A549 (cell line): ENCODE data around the gene MYRIP. TPM values are rescaled to one million over a fixed set of nuclear protein-coding genes. Genes with fewer than 3 reads are reported as not detected.

Experiments
- ATAC-seq, 2 experiments: fragments of 200-7000 bp in 1 of 2; fragments of >200 bp in 1 of 2; cut with Nextera tagmentation in 1 of 2; cut with Tn5 transposase in 1 of 2; 3 replicates each; pipeline versions ENCODE4 v1.8.0 to v1.9.1; 2018 to 2020; ENCODE audit warnings: mild to moderate bottlenecking in 1 of 2, moderate library complexity in 1 of 2
- CTCF ChIA-PET: fragments of 300-600 bp; sonication (Branson Sonifier 250); formaldehyde crosslinking; extraction: SDS; loops from one replicate; lab custom pipeline; 2021; ENCODE audit warnings: antibody characterized with exemption, inconsistent platforms; lab: Yijun Ruan, JAX
- POLR2A ChIA-PET: fragments of 350-600 bp; formaldehyde crosslinking; extraction: SDS; loops from one replicate; lab custom pipeline; 2021; ENCODE audit warnings: antibody characterized with exemption, inconsistent platforms; lab: Yijun Ruan, JAX
- DNase-seq, 2 experiments: peaks; one replicate each; pipeline versions ENCODE4 v3.0.0 to v3.0.0-alpha.2; 2011 to 2016; ENCODE audit warnings: low read depth in 1 of 2, low spot score in 1 of 2
- FAIRE-seq: peaks from 2 replicates; lab custom pipeline; 2011; peaks lifted over from hg19 to GRCh38; lab: Jason Lieb, UNC
- H3K27ac ChIP-seq, 2 experiments: fragments of >200 bp; sonication (Bioruptor Twin); formaldehyde crosslinking; 3 replicates each; pipeline ENCODE4 v1.5.1; 2016 to 2017
- H3K4me1 ChIP-seq: fragments of >200 bp; sonication (Bioruptor Twin); formaldehyde crosslinking; 3 replicates; pipeline ENCODE4 v1.6.1; 2016
- H3K4me2 ChIP-seq: fragments of >200 bp; sonication (Bioruptor Twin); formaldehyde crosslinking; 3 replicates; pipeline ENCODE4 v1.6.1; 2016
- H3K4me3 ChIP-seq: fragments of >200 bp; sonication (Bioruptor Twin); formaldehyde crosslinking; 3 replicates; pipeline ENCODE4 v1.5.1; 2016
- H3K9me3 ChIP-seq: fragments of >200 bp; sonication (Bioruptor Twin); formaldehyde crosslinking; 3 replicates; pipeline ENCODE4 v1.6.1; 2016
- ATOH8 ChIP-seq: fragments of 250-450 bp; sonication (Bioruptor Pico); IDR thresholded peaks from 2 replicates; pipeline ENCODE4 v1.5.0; 2020; ENCODE audit warnings: low read depth, mild to moderate bottlenecking, moderate library complexity
- CBX8 ChIP-seq: fragments of 200-600 bp; sonication (generic); IDR thresholded peaks from 2 replicates; pipeline ENCODE4 v1.6.1; 2016
- CEBPB ChIP-seq, 2 experiments: fragments of >200 bp in 1 of 2; sonication (Bioruptor Twin) in 1 of 2; formaldehyde crosslinking in 1 of 2; IDR thresholded peaks; 2 replicates each; pipeline ENCODE4 v1.6.1; 2012 to 2016
- CHD2 ChIP-seq: fragments of 150-350 bp; IDR thresholded peaks from 2 replicates; pipeline ENCODE4 v1.6.1; 2014; ENCODE audit warnings: low read length; ENCODE audit not compliant: partially characterized antibody
- EHMT2 ChIP-seq: fragments of 200-600 bp; sonication (generic); IDR thresholded peaks from 2 replicates; pipeline ENCODE4 v1.6.1; 2016; ENCODE audit warnings: antibody characterized with exemption, low read depth, mild to moderate bottlenecking, moderate library complexity
- FOSL2 ChIP-seq, 2 experiments: fragments of 450-650 bp in 1 of 2; fragments of >200 bp in 1 of 2; sonication (Bioruptor Twin) in 1 of 2; formaldehyde crosslinking; IDR thresholded peaks; 2 replicates each; pipeline versions ENCODE4 v1.5.0 to v1.6.1; 2016 to 2020; ENCODE audit warnings: mild to moderate bottlenecking in 1 of 2, moderate library complexity in 1 of 2
- HES2 ChIP-seq: fragments of >200 bp; sonication (Bioruptor Twin); formaldehyde crosslinking; IDR thresholded peaks from 2 replicates; pipeline ENCODE4 v1.6.1; 2016
- HEYL ChIP-seq: fragments of 250-450 bp; sonication (Bioruptor Pico); IDR thresholded peaks from 2 replicates; pipeline ENCODE4 v1.8.0; 2021; ENCODE audit warnings: mild to moderate bottlenecking, moderate library complexity
- HOXB5 ChIP-seq: fragments of 250-450 bp; sonication (Bioruptor Pico); IDR thresholded peaks from 2 replicates; pipeline ENCODE4 v1.5.0; 2020; ENCODE audit warnings: mild to moderate bottlenecking, moderate library complexity
- JUN ChIP-seq, 2 experiments: fragments of >200 bp; sonication (Bioruptor Twin); formaldehyde crosslinking; IDR thresholded peaks; 2 replicates in 1 of 2; 3 replicates in 1 of 2; pipeline ENCODE4 v1.6.1; 2016 to 2017
- KDM1A ChIP-seq: fragments of 200-600 bp; sonication (generic); IDR thresholded peaks from 2 replicates; pipeline ENCODE4 v1.6.1; 2016; ENCODE audit warnings: low read depth, mild to moderate bottlenecking
- MYC ChIP-seq: IDR thresholded peaks from 2 replicates; pipeline ENCODE4 v1.6.1; 2012; ENCODE audit warnings: mild to moderate bottlenecking, inconsistent platforms, low read length, improper control_type of control experiment, borderline replicate concordance
- NR3C1 ChIP-seq: fragments of >200 bp; sonication (Bioruptor Twin); formaldehyde crosslinking; IDR thresholded peaks from 3 replicates; pipeline ENCODE4 v1.6.1; 2017
- PBX3 ChIP-seq: IDR thresholded peaks from 2 replicates; pipeline ENCODE4 v1.6.1; 2012
- PHF8 ChIP-seq: fragments of 200-600 bp; sonication (generic); IDR thresholded peaks from 2 replicates; pipeline ENCODE4 v1.6.1; 2016; ENCODE audit warnings: low read depth, mild to moderate bottlenecking, antibody characterized with exemption, moderate library complexity, borderline replicate concordance
- SREBF2 ChIP-seq: fragments of 450-650 bp; IDR thresholded peaks from 2 replicates; pipeline ENCODE4 v1.6.1; 2014; ENCODE audit warnings: mild to moderate bottlenecking, moderate library complexity
- TP53 ChIP-seq: fragments of 250-450 bp; sonication (Bioruptor Pico); IDR thresholded peaks from 2 replicates; pipeline ENCODE4 v1.5.0; 2021; ENCODE audit warnings: mild to moderate bottlenecking, moderate library complexity
- ZNF302 ChIP-seq: fragments of 250-450 bp; sonication (Bioruptor Pico); IDR thresholded peaks from 2 replicates; pipeline ENCODE4 v1.9.0; 2021; ENCODE audit warnings: inconsistent platforms, mild to moderate bottlenecking, moderate library complexity
- WGBS: methylation state at CpG from one replicate; pipeline ENCODE4 v1.1.6; 2017; ENCODE audit errors: missing lambda C conversion rate; 5-methylcytosine and 5-hydroxymethylcytosine counted together
- polyA plus RNA-seq, 4 experiments: library from polyadenylated mRNA; depleted of rRNA in 3 of 4; stranded (reverse); fragments of >200 nt; fragmentation: RNase III in 1 of 4; extraction: RNeasy Plus Mini Kit Qiagen cat#74134 plus additional on column Dnase treatment in 1 of 4; gene quantifications; 2 replicates in 3 of 4; 3 replicates in 1 of 4; pipeline ENCODE4 v1.2.3, GENCODE V29; 2011 to 2017

Gene MYRIP
- polyA plus RNA-seq, 2 of the 4 experiments (the other 2 are of a cell fraction) = not detected

GRCh38 chr3:39869890-39870289 is 60.5 kb downstream of the MYRIP start:
- WGBS = 18% methylated on average over 2 of the region's 2 CpGs
- TF ChIP-seq CBX8 = no peak
- no peak for TF ChIP-seq MYC
- TF ChIP-seq CEBPB (IDR thresholded peaks at IDR 0.05) = no peak
- FAIRE-seq = no peak
- H3K4me3 ChIP-seq = no peak overlapping the region
- POLR2A ChIA-PET = no interaction called here
- DNase-seq = no peak
- no peaks in the 10 kb centered on the region for H3K4me1 ChIP-seq
- CTCF ChIA-PET = no interaction called here
- no peak overlapping the region for H3K4me2 ChIP-seq
- H3K27ac ChIP-seq = no peak overlapping the region
- ATAC-seq = no peak
- H3K9me3 ChIP-seq = no peaks in the 10 kb centered on the region

GRCh38 chr3:39870706-39871105 is 61.3 kb downstream of the MYRIP start:
- no peak overlapping the region for H3K4me3 ChIP-seq
- no peaks in the 10 kb centered on the region for H3K9me3 ChIP-seq
- ATAC-seq (no peak), FAIRE-seq (no peak), DNase-seq (no peak)
- no peak for TF ChIP-seq SREBF2
- no peak for TF ChIP-seq HES2
- no peak for TF ChIP-seq HEYL (CRISPR knock-in tag)
- no peak for TF ChIP-seq CHD2
- no peak for TF ChIP-seq EHMT2
- no peak for TF ChIP-seq PHF8
- TF ChIP-seq JUN (IDR thresholded peaks at IDR 0.05) = no peak
- TF ChIP-seq KDM1A = no peak
- TF ChIP-seq NR3C1 = no peak
- no peak for TF ChIP-seq PBX3
- WGBS = 7% methylated on average over 3 of the region's 3 CpGs
- CTCF ChIA-PET = interaction anchor here (1.9 kb wide), 1 partner anchor 11 kb away, joined by 4 read pairs; no protein-coding TSS in a partner anchor
- H3K27ac ChIP-seq = no peak overlapping the region
- POLR2A ChIA-PET = no interaction called here
- H3K4me1 ChIP-seq = no peaks in the 10 kb centered on the region
- no peak overlapping the region for H3K4me2 ChIP-seq

- H3K9me3 ChIP-seq = no peaks in the 10 kb centered on the region
- DNase-seq (no peak), ATAC-seq (no peak), FAIRE-seq (no peak)
- H3K27ac ChIP-seq = no peak overlapping the region
- ChIA-PET CTCF (no interaction called here), POLR2A (no interaction called here)
- TF ChIP-seq ATOH8 (no peak), ZNF302 (CRISPR knock-in tag) (no peak), TP53 (no peak)
- no peaks in the 10 kb centered on the region for H3K4me1 ChIP-seq
- no peak overlapping the region for H3K4me2 ChIP-seq
- 24% methylated on average over 2 of the region's 2 CpGs for WGBS
- H3K4me3 ChIP-seq = no peak overlapping the region
Observed at GRCh38 chr3:39879581-39879980, 70.2 kb downstream of the MYRIP start.

- Histone ChIP-seq H3K9me3 (no peaks in the 10 kb centered on the region), H3K4me1 (no peaks in the 10 kb centered on the region), H3K27ac (no peak overlapping the region), H3K4me3 (no peak overlapping the region), H3K4me2 (no peak overlapping the region)
- POLR2A ChIA-PET = no interaction called here
- no peak for ATAC-seq
- no peak for FAIRE-seq
- CTCF ChIA-PET = interaction anchor here (0.8 kb wide), 1 partner anchor 11 kb away, joined by 4 read pairs; no protein-coding TSS in a partner anchor
- no peak for TF ChIP-seq HOXB5 (CRISPR knock-in tag)
- TF ChIP-seq EHMT2 = no peak
- TF ChIP-seq FOSL2 (IDR thresholded peaks at IDR 0.05) = no peak
- no peak for TF ChIP-seq FOSL2 (CRISPR knock-in tag; IDR thresholded peaks at IDR 0.05)
- no peak for TF ChIP-seq JUN (IDR thresholded peaks at IDR 0.05)
- TF ChIP-seq CBX8 = no peak
- TF ChIP-seq KDM1A = no peak
- no peak for DNase-seq
- 8% methylated on average over 1 of the region's 1 CpG for WGBS
Observed at GRCh38 chr3:39882111-39882510, 72.7 kb downstream of the MYRIP start.
